HG02970 (cell line): ENCODE measurements around the gene CD4.

Experiments
- ATAC-seq: cut with Tn5 transposase; IDR thresholded peaks from one replicate; pipeline ENCODE4 v1.9.1; 2021; ENCODE audit warnings: mild to moderate bottlenecking, moderate library complexity, moderate number of reproducible peaks; ENCODE audit not compliant: unreplicated experiment, low FRiP score

CD4 gene

GRCh38 chr12:6840761-6841515, 51.6 kb downstream of the CD4 start, which contains the start of gene GNB3:
Gene GNB3, plus strand, starts transcription at chr12:6840925. Its CDS starts 363 bp downstream, at chr12:6841288.
- no peak for ATAC-seq

GRCh38 chr12:6842075-6842474, 52.7 kb downstream of the CD4 start:
- ATAC-seq: no peak

GRCh38 chr12:6843118-6843902, 54.0 kb downstream of the CD4 start:
- ATAC-seq: no peak

GRCh38 chr12:6845395-6845794, 56.1 kb downstream of the CD4 start:
- no peak for ATAC-seq

GRCh38 chr12:6846316-6846869, 57.1 kb downstream of the CD4 start:
- no peak for ATAC-seq

- ATAC-seq: no peak
Measured at GRCh38 chr12:6847676-6848075, 58.3 kb downstream of the CD4 start.

GRCh38 chr12:6849427-6849826, 60.1 kb downstream of the CD4 start:
- no peak for ATAC-seq

GRCh38 chr12:6849976-6850560, 60.7 kb downstream of the CD4 start:
- no peak for ATAC-seq

GRCh38 chr12:6850796-6851152, 61.4 kb downstream of the CD4 start:
- no peak for ATAC-seq

- peak; percentile 48 for ATAC-seq
Measured at GRCh38 chr12:6851153-6851920, 62.0 kb downstream of the CD4 start, which contains the start of gene CDCA3. Gene CDCA3, minus strand, starts transcription at chr12:6851286. Its CDS starts 334 bp downstream, at chr12:6850952.

GRCh38 chr12:6851921-6852650, 62.8 kb downstream of the CD4 start, which contains the start of gene USP5:
Gene USP5, plus strand, starts transcription at chr12:6852150. Its CDS starts 30 bp downstream, at chr12:6852180.
- ATAC-seq: peak; percentile 76

- ATAC-seq: no peak
Measured at GRCh38 chr12:6852651-6853354, 63.5 kb downstream of the CD4 start.

GRCh38 chr12:6853626-6854025, 64.3 kb downstream of the CD4 start:
- ATAC-seq: no peak

GRCh38 chr12:6854036-6854435, 64.7 kb downstream of the CD4 start:
- no peak for ATAC-seq

- ATAC-seq: no peak
Measured at GRCh38 chr12:6855322-6855721, 66.0 kb downstream of the CD4 start.

GRCh38 chr12:6858799-6859198, 69.5 kb downstream of the CD4 start:
- no peak for ATAC-seq

- ATAC-seq: no peak
Measured at GRCh38 chr12:6860116-6860515, 70.8 kb downstream of the CD4 start.

- no peak for ATAC-seq
Measured at GRCh38 chr12:6860942-6861341, 71.6 kb downstream of the CD4 start.

GRCh38 chr12:6861391-6861790, 72.1 kb downstream of the CD4 start:
- ATAC-seq: no peak
